Kidney epithelial cell (primary cell): Measurements from ENCODE around the gene CD207. TPM values are rescaled to one million over a fixed set of nuclear protein-coding genes. Genes with fewer than 3 reads are reported as not detected.

Source experiments
- DNase-seq: peaks from one replicate; pipeline ENCODE4 v3.0.0-alpha.2; 2010; ENCODE audit warnings: low read depth
- H3K27me3 ChIP-seq: 2 replicates; pipeline ENCODE4 v1.6.0; 2011; ENCODE audit warnings: low read length; ENCODE audit not compliant: control insufficient read depth, insufficient read depth
- H3K36me3 ChIP-seq: 2 replicates; pipeline ENCODE4 v1.5.1; 2011; ENCODE audit warnings: low read length; ENCODE audit not compliant: control insufficient read depth, insufficient read depth
- H3K4me3 ChIP-seq: 2 replicates; pipeline ENCODE4 v1.5.1; 2011; ENCODE audit warnings: low read depth, mild to moderate bottlenecking, control low read depth, low read length
- total RNA-seq: library from RNA; depleted of rRNA; stranded (reverse); fragments of >200 nt; gene quantifications from 2 replicates; pipeline ENCODE4 v1.2.3, GENCODE V29; 2015
- TF ChIP-seq, protein P1 (sequence below): IDR thresholded peaks from 2 replicates; pipeline ENCODE4 v1.5.1; 2011; ENCODE audit warnings: mild to moderate bottlenecking, moderate library complexity, low read length, control low read depth, inconsistent platforms; ENCODE audit not compliant: insufficient read depth, poor library complexity, severe bottlenecking

CD207 gene
- total RNA-seq, 1 donor from 2014 or later: not detected

GRCh38 chr2:70861777-70862625 lies 26.4 kb upstream of the CD207 start:
- DNase-seq: peak; percentile 2
- Histone ChIP-seq H3K4me3 (no peak overlapping the region), H3K27me3 (peaks cover 41% of the 10 kb centered on the region), H3K36me3 (no peaks in the 10 kb centered on the region)
- TF ChIP-seq, protein P1, sequence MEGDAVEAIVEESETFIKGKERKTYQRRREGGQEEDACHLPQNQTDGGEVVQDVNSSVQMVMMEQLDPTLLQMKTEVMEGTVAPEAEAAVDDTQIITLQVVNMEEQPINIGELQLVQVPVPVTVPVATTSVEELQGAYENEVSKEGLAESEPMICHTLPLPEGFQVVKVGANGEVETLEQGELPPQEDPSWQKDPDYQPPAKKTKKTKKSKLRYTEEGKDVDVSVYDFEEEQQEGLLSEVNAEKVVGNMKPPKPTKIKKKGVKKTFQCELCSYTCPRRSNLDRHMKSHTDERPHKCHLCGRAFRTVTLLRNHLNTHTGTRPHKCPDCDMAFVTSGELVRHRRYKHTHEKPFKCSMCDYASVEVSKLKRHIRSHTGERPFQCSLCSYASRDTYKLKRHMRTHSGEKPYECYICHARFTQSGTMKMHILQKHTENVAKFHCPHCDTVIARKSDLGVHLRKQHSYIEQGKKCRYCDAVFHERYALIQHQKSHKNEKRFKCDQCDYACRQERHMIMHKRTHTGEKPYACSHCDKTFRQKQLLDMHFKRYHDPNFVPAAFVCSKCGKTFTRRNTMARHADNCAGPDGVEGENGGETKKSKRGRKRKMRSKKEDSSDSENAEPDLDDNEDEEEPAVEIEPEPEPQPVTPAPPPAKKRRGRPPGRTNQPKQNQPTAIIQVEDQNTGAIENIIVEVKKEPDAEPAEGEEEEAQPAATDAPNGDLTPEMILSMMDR: peak; percentile 99

- TF ChIP-seq, protein P1: no peak
- Histone ChIP-seq H3K27me3 (peaks cover 11% of the 10 kb centered on the region), H3K4me3 (no peak overlapping the region), H3K36me3 (no peaks in the 10 kb centered on the region)
- no peak for DNase-seq
Measured at GRCh38 chr2:70855667-70856066, 20.1 kb upstream of the CD207 start.

GRCh38 chr2:70854411-70854810 lies 18.8 kb upstream of the CD207 start:
- DNase-seq: no peak
- Histone ChIP-seq H3K27me3 (peaks cover 3% of the 10 kb centered on the region), H3K4me3 (no peak overlapping the region), H3K36me3 (no peaks in the 10 kb centered on the region)
- TF ChIP-seq, protein P1: no peak

- Histone ChIP-seq H3K36me3 (no peaks in the 10 kb centered on the region), H3K27me3 (no peaks in the 10 kb centered on the region), H3K4me3 (no peak overlapping the region)
- DNase-seq: no peak
- TF ChIP-seq, protein P1: no peak
Measured at GRCh38 chr2:70852824-70853223, 17.2 kb upstream of the CD207 start.

GRCh38 chr2:70851704-70852103 lies 16.1 kb upstream of the CD207 start:
- DNase-seq: no peak
- Histone ChIP-seq H3K27me3 (no peaks in the 10 kb centered on the region), H3K4me3 (no peak overlapping the region), H3K36me3 (no peaks in the 10 kb centered on the region)
- TF ChIP-seq, protein P1: no peak

DNA sequence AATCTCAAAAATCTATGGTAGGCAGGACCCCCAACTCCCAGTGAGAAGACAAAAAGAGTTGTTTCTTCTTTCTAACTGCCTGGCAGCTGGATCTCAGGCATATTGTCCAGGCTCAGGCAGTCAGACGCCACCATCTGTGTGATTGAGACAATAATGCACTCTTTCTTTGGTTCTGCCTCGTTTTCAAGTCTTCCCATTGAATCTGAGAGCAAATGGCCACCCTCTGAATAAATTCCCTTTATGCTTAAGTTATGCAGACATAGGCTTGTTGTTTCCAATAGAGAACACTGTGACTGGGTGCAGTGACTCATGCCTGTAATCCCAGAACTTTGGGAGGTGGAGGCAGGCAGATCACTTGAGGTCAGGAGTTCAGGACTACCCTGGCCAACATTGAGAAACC lies 15.3 kb upstream of the CD207 start:
- H3K27me3 ChIP-seq: no peaks in the 10 kb centered on the region
- DNase-seq: no peak

More for the DNA sequence above, 15.3 kb upstream of the CD207 start:
- TF ChIP-seq, protein P1: no peak
- Histone ChIP-seq H3K36me3 (no peaks in the 10 kb centered on the region), H3K4me3 (no peak overlapping the region)
